Activated CD4-positive, alpha-beta memory T cell treated with anti-CD3 and anti-CD28 coated beads for 36 hours (primary cell): ENCODE measurements around the gene CNOT2. TPM values are rescaled to one million over a fixed set of nuclear protein-coding genes. Genes with fewer than 3 reads are reported as not detected.

ENCODE experiments used
- CTCF ChIA-PET: fragments of 350-600 bp; sonication (Branson Sonifier 250); formaldehyde crosslinking; loops from one replicate; lab custom pipeline; 2021; ENCODE audit warnings: antibody characterized with exemption, inconsistent platforms; lab: Charles Lee
- POLR2A ChIA-PET: fragments of 350-600 bp; sonication (Branson Sonifier 250); formaldehyde crosslinking; loops from one replicate; lab custom pipeline; 2021; ENCODE audit warnings: antibody characterized with exemption; lab: Charles Lee
- DNase-seq: peaks from one replicate; pipeline ENCODE4 v3.0.0-alpha.2; 2020
- H3K27ac Mint-ChIP-seq: one replicate; pipeline ENCODE4 v1.8.0; 2021; ENCODE audit warnings: mixed read lengths
- H3K27me3 Mint-ChIP-seq: one replicate; pipeline ENCODE4 v1.8.0; 2021; ENCODE audit warnings: mixed read lengths
- H3K36me3 Mint-ChIP-seq: one replicate; pipeline ENCODE4 v1.8.0; 2021; ENCODE audit warnings: mixed read lengths
- H3K4me1 Mint-ChIP-seq: one replicate; pipeline ENCODE4 v1.8.0; 2021; ENCODE audit warnings: low read depth, mixed read lengths
- H3K4me3 Mint-ChIP-seq: one replicate; pipeline ENCODE4 v1.8.0; 2021; ENCODE audit warnings: mild to moderate bottlenecking, mixed read lengths
- H3K9me3 Mint-ChIP-seq: one replicate; pipeline ENCODE4 v1.8.0; 2021; ENCODE audit warnings: mixed read lengths
- intact Hi-C: fragments of 100-400 bp; cut with micrococcal nuclease; formaldehyde crosslinking; loops from one replicate; pipeline ENCODE4 v1.15.1; 2023
- total RNA-seq, 2 experiments: library from RNA; stranded (reverse); gene quantifications; one replicate each; pipeline ENCODE4 v1.2.3, GENCODE V29; 2021

Gene CNOT2
- total RNA-seq, 2 experiments from 2014 or later, result 58.4 to 58.5 TPM

DNA sequence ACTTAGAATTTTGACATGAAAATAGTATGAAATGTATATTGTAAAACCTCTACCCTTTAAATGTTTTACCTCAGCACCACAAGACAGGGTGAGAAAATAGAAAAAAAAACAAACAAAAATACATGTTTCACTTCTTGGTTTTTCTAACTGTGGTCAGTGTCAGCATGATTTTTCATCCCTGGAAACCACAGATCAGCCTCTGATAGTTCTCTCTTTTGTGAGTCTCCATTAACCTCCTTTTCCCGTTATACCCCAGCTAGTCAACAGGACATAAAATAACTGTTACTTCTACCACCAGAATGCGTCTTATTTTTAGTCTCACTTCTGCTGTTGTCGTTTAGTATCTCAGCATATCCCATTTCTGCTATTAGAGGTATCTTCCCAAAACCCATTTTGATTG is 74.5 kb downstream of the CNOT2 start:
- CTCF ChIA-PET, result no interaction called here
- DNase-seq, result no peak
- Mint-ChIP-seq H3K4me1 (peaks cover 29% of the 10 kb centered on the region), H3K27me3 (no peaks in the 10 kb centered on the region), H3K9me3 (no peaks in the 10 kb centered on the region), H3K36me3 (peaks cover 19% of the 10 kb centered on the region), H3K27ac (no peak overlapping the region), H3K4me3 (no peak overlapping the region)
- intact Hi-C loops, result loop anchor here (5.0 kb wide), 1 partner anchor 50 kb away; the partner anchor contains the start of gene KCNMB4
- POLR2A ChIA-PET, result no interaction called here

DNA sequence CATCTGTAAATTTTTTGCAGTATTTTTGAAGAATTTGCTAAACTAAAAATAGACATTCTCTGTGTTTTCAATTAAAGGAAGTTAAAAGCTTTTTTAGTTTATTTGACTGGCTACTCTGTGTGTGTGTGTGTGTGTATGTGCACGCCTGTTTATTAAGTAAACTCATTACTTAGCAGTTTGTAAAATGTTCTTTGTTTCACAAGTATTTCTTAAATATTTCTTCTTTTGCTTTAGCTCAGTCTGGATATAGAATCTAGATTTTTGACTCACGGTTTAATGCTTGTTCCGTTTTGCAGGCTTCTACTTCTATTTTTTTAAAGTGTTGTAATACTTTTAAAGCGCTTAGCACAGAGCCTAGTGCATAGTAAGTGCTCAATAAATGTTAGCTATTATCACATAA is 76.4 kb downstream of the CNOT2 start:
- ChIA-PET POLR2A (no interaction called here), CTCF (no interaction called here)
- Mint-ChIP-seq H3K27ac (no peak overlapping the region), H3K36me3 (peaks cover 23% of the 10 kb centered on the region), H3K9me3 (no peaks in the 10 kb centered on the region), H3K27me3 (no peaks in the 10 kb centered on the region), H3K4me3 (no peak overlapping the region), H3K4me1 (peaks cover 24% of the 10 kb centered on the region)
- intact Hi-C loops, result loop anchor here (5.0 kb wide), 1 partner anchor 48 kb away; the partner anchor contains the start of gene KCNMB4
- DNase-seq, result no peak

DNA sequence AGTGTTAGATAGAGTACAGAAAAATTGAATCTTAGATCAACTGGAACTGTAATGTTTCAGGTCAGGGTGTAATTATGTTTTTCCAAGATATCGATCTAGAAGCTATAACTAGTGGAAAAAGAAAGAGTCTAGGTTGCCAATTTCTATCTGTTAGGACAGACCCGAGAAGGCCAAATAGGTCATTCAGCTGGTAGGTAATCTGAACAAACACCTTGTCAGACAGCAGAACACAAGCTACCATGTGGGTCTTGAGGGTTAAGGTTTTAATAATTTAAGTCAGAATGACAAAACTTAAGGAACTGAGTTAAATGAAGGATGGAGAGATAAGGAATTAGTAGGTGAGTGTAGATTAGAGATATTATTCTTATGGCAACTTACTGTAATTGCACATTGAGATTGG is 78.0 kb downstream of the CNOT2 start:
- intact Hi-C loops, result no loop called here
- ChIA-PET CTCF (no interaction called here), POLR2A (no interaction called here)
- H3K4me3 Mint-ChIP-seq, result no peak overlapping the region
- no peak for DNase-seq
- H3K9me3 Mint-ChIP-seq, result no peaks in the 10 kb centered on the region
- peaks cover 15% of the 10 kb centered on the region for H3K4me1 Mint-ChIP-seq
- H3K36me3 Mint-ChIP-seq, result peaks cover 20% of the 10 kb centered on the region
- no peak overlapping the region for H3K27ac Mint-ChIP-seq
- H3K27me3 Mint-ChIP-seq, result no peaks in the 10 kb centered on the region

DNA sequence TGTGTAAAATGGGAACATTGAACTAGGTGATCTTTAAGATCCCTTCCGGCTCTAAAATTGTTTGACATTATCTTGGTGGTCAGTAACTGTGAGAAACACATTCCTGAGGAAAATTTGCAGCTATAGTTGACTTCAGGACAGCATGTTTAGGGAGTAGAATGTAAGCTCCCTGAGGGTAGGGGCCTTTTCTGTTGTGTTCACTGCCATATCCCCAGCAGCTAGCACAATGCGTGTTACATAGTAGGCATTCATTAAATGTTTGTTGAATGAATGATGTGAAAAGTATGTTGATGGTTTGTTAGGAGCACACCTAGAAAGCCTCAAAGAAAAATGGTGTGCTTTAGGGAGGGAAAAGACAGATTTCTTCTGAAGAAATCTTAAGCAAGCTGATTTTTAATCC is 84.3 kb downstream of the CNOT2 start:
- Mint-ChIP-seq H3K27me3 (no peaks in the 10 kb centered on the region), H3K27ac (no peak overlapping the region), H3K36me3 (peaks cover 29% of the 10 kb centered on the region), H3K4me1 (peaks cover 22% of the 10 kb centered on the region), H3K4me3 (no peak overlapping the region), H3K9me3 (no peaks in the 10 kb centered on the region)
- ChIA-PET CTCF (no interaction called here), POLR2A (no interaction called here)
- DNase-seq, result no peak
- intact Hi-C loops, result no loop called here

DNA sequence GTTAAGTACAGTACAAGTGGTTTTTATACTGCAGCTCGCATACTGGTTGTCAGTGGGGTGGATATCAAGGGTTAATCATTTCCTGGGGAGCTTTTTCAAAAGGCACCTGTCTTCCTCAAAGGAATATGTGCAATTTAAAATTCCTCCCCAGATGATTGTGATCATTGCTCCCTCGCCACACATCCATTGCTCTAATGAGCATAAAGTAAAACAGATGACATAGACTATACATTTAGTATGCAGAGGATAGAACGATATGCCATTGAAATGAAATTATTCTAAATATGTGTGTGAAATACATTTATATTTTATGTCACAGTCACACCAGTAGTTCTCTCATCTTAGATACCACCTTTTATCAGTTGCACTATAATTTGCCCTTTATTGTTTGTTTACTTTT is 86.5 kb downstream of the CNOT2 start:
- no peak overlapping the region for H3K4me3 Mint-ChIP-seq
- no peaks in the 10 kb centered on the region for H3K27me3 Mint-ChIP-seq
- CTCF ChIA-PET, result no interaction called here
- intact Hi-C loops, result no loop called here
- POLR2A ChIA-PET, result no interaction called here
- peaks cover 19% of the 10 kb centered on the region for H3K4me1 Mint-ChIP-seq
- H3K27ac Mint-ChIP-seq, result no peak overlapping the region
- H3K9me3 Mint-ChIP-seq, result no peaks in the 10 kb centered on the region
- no peak for DNase-seq
- peaks cover 25% of the 10 kb centered on the region for H3K36me3 Mint-ChIP-seq

DNA sequence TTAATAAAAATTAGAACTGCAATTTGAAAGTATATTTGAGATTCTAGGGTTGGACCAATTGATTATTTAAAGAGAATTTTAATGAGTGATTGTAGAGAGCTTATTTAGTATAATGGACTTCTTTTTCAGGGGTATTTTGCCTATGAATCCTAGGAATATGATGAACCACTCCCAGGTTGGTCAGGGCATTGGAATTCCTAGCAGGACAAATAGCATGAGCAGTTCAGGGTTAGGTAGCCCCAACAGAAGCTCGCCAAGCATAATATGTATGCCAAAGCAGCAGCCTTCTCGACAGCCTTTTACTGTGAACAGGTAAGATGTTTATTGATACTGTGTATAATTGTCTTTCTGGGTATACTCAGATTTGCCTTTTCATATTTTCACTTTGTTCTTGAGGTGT is 86.9 kb downstream of the CNOT2 start:
- Mint-ChIP-seq H3K4me1 (peaks cover 19% of the 10 kb centered on the region), H3K27ac (no peak overlapping the region), H3K27me3 (no peaks in the 10 kb centered on the region), H3K9me3 (no peaks in the 10 kb centered on the region), H3K4me3 (no peak overlapping the region), H3K36me3 (peaks cover 29% of the 10 kb centered on the region)
- ChIA-PET POLR2A (no interaction called here), CTCF (no interaction called here)
- no peak for DNase-seq
- intact Hi-C loops, result no loop called here

DNA sequence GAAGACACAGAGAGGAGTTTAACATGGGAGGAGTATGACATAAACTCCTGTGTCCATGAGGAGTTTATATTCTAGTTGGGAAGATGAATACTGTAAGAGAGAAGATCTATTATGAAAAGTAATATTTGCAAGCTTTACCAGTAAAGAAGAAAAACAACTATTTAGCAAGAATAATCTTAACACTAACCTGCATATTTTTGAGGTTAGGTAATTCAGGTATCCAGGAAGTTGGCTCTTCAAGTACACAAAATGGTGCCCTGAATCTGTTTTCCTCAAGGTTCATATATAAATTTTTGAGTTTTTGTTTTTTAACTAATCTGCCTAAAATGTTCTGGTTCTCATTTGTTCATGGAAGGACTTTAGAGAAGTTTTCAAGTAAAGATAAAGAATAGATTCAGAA is 89.0 kb downstream of the CNOT2 start:
- H3K4me3 Mint-ChIP-seq, result no peak overlapping the region
- H3K27me3 Mint-ChIP-seq, result no peaks in the 10 kb centered on the region
- no peaks in the 10 kb centered on the region for H3K9me3 Mint-ChIP-seq
- peaks cover 30% of the 10 kb centered on the region for H3K36me3 Mint-ChIP-seq
- no peak for DNase-seq
- ChIA-PET POLR2A (no interaction called here), CTCF (no interaction called here)
- intact Hi-C loops, result no loop called here
- H3K4me1 Mint-ChIP-seq, result peaks cover 14% of the 10 kb centered on the region
- H3K27ac Mint-ChIP-seq, result no peak overlapping the region

DNA sequence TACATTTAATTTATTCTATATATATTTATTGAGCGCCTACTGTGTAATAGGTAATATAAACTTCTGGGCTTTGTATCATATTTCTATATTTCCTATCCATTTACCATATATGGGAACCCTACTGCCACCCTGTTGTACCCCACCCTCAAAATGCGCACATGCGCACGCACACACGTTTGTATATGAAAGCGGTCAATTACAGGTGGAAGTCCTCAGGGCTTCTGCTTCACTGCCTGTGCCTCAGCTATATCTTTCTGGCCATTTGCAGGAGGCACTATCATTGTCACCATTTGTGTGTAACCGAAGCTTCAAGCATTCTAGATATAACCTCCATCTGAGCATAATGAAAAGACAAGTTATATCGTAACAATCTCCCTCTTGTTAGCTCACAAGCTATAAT is 91.5 kb downstream of the CNOT2 start:
- Mint-ChIP-seq H3K9me3 (no peaks in the 10 kb centered on the region), H3K4me3 (no peak overlapping the region), H3K4me1 (peaks cover 6% of the 10 kb centered on the region), H3K27ac (no peak overlapping the region), H3K36me3 (peaks cover 36% of the 10 kb centered on the region), H3K27me3 (no peaks in the 10 kb centered on the region)
- ChIA-PET POLR2A (no interaction called here), CTCF (no interaction called here)
- intact Hi-C loops, result no loop called here
- no peak for DNase-seq

DNA sequence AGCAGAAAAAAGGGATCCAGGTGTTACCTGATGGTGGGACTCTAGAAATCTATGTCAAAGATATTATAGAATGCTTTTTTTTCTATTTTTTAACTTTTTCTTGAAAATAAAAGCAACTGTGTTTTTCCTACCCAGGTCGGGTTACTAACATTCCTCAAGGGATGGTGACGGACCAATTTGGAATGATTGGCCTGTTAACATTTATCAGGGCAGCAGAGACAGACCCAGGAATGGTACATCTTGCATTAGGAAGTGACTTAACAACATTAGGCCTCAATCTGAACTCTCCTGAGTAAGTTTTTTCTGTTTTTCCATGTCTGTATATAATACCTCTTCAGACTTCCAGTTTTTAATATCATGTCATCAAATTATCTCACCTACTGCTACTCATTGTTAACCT is 95.3 kb downstream of the CNOT2 start:
- Mint-ChIP-seq H3K9me3 (no peaks in the 10 kb centered on the region), H3K36me3 (peaks cover 49% of the 10 kb centered on the region), H3K4me3 (no peak overlapping the region), H3K4me1 (peaks cover 2% of the 10 kb centered on the region), H3K27ac (no peak overlapping the region), H3K27me3 (no peaks in the 10 kb centered on the region)
- ChIA-PET POLR2A (no interaction called here), CTCF (no interaction called here)
- no peak for DNase-seq
- intact Hi-C loops, result no loop called here

DNA sequence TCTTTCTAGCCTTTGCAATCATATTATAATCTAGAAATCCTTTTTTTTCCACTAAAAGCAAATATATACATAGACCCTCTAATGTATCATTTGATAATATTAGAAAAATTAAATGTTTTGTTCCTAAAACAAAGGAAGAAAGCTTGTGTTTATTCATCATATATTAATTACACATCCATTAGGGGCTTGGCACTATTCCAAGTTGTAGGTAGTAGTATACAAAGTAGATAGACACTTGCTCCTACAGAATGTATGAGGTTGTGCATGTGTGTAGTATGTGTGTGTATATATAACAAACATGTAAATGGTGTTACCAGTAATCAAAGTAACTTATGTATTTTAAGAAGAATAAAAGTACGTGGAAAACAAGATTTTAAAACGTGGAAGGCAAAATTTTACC is 107.8 kb downstream of the CNOT2 start:
- Mint-ChIP-seq H3K4me1 (no peaks in the 10 kb centered on the region), H3K27me3 (no peaks in the 10 kb centered on the region), H3K4me3 (no peak overlapping the region), H3K36me3 (peaks cover 17% of the 10 kb centered on the region), H3K9me3 (no peaks in the 10 kb centered on the region), H3K27ac (no peak overlapping the region)
- CTCF ChIA-PET, result no interaction called here
- POLR2A ChIA-PET, result no interaction called here
- intact Hi-C loops, result no loop called here
- no peak for DNase-seq

DNA sequence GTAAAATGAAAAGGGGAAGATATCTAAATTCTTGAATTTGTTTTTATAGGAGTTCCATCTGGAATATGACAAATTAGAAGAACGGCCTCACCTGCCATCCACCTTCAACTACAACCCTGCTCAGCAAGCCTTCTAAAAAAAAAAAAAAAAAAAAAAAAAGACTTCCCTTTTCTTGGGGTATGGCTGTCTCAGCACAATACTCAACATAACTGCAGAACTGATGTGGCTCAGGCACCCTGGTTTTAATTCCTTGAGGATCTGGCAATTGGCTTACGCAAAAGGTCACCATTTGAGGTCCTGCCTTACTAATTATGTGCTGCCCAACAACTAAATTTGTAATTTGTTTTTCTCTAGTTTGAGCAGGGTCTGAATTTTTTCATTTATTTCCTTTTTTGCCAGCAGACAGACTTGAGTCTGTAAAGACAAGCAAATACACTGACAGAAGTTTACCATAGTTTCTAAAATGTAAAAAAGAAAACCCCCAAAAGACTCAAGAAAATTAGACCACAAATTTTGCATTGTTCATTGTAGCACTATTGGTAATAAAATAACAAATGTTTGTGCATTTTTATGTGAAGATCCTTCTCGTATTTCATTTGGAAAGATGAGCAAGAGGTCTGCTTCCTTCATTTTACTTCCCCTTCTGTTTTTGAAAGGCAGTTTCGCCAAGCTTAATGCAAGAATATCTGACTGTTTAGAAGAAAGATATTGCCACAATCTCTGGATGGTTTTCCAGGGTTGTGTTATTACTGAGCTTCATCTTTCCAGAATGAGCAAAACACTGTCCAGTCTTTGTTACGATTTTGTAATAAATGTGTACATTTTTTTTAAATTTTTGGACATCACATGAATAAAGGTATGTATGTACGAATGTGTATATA is 110.8 kb downstream of the CNOT2 start:
- Mint-ChIP-seq H3K9me3 (no peaks in the 10 kb centered on the region), H3K36me3 (peaks cover 14% of the 10 kb centered on the region), H3K27ac (no peak overlapping the region), H3K4me3 (no peak overlapping the region), H3K27me3 (no peaks in the 10 kb centered on the region), H3K4me1 (no peaks in the 10 kb centered on the region)
- ChIA-PET CTCF (no interaction called here), POLR2A (no interaction called here)
- intact Hi-C loops, result no loop called here
- no peak for DNase-seq

DNA sequence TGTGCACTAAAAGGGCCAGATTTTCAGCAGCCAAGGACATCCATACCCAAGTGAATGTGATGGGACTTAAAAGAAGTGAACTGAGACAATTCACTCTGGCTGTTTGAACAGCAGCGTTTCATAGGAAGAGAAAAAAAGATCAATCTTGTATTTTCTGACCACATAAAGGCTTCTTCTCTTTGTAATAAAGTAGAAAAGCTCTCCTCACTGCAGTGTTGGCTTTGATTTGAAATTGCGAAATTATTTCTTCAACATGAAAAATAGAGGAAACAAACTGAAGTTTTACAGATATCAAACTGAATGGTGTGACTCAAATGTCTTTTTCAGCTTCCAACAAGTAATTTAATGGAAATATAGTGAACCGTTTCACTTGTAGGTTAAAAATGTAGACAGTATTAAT is 111.6 kb downstream of the CNOT2 start:
- no peaks in the 10 kb centered on the region for H3K27me3 Mint-ChIP-seq
- ChIA-PET CTCF (no interaction called here), POLR2A (no interaction called here)
- peaks cover 14% of the 10 kb centered on the region for H3K36me3 Mint-ChIP-seq
- intact Hi-C loops, result no loop called here
- no peaks in the 10 kb centered on the region for H3K9me3 Mint-ChIP-seq
- DNase-seq, result no peak
- H3K27ac Mint-ChIP-seq, result no peak overlapping the region
- H3K4me1 Mint-ChIP-seq, result no peaks in the 10 kb centered on the region
- no peak overlapping the region for H3K4me3 Mint-ChIP-seq

DNA sequence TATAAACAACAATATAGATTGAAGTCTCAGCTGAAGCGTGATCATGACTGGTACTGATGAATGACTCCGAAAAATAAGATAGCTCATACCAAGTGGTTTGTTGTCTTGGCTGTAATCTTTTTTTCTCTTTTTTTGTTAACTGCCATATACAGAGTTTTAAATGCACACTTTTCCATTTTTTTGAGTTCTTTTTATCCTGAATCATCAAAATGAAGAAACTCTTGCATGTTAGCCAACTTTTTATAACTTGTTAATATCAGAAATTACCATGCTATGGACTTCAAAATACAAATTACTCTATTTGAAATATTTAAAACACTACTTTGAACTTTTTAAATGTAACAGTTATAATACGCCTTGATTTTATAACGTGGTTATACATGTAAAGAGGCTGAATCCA is 112.7 kb downstream of the CNOT2 start:
- Mint-ChIP-seq H3K9me3 (no peaks in the 10 kb centered on the region), H3K4me1 (no peaks in the 10 kb centered on the region), H3K27me3 (no peaks in the 10 kb centered on the region), H3K27ac (no peak overlapping the region), H3K36me3 (peaks cover 14% of the 10 kb centered on the region), H3K4me3 (no peak overlapping the region)
- CTCF ChIA-PET, result no interaction called here
- POLR2A ChIA-PET, result interaction anchor here (1.2 kb wide), 1 partner anchor 10 kb away, joined by 3 read pairs; the partner anchor contains the start of gene KCNMB4
- intact Hi-C loops, result no loop called here
- no peak for DNase-seq
